HepG2 (cell line): ENCODE results near the gene PLB1. TPM values are rescaled to one million over a fixed set of nuclear protein-coding genes. Genes with fewer than 3 reads are reported as not detected.

Experiments used
- ATAC-seq: fragments of 200-7000 bp; cut with Tn5 transposase; 3 replicates; pipeline ENCODE4 v1.9.1; 2020; ENCODE audit warnings: mild to moderate bottlenecking, moderate library complexity
- BruUV-seq: library from RNA; stranded (reverse); fragments of 400-500 nt; replicated peaks from 2 replicates; lab custom pipeline; 2021; lab: Mats Ljungman, UMichigan
- CTCF ChIA-PET: fragments of 300-600 bp; formaldehyde crosslinking; extraction: SDS; loops from one replicate; lab custom pipeline; 2021; ENCODE audit warnings: low total read pairs, inconsistent platforms, low intra/inter-chr PET ratio; lab: Yijun Ruan, JAX
- POLR2A ChIA-PET: fragments of 350-600 bp; sonication (Branson Sonifier 250); formaldehyde crosslinking; loops from one replicate; lab custom pipeline; 2020; ENCODE audit warnings: antibody characterized with exemption, inconsistent platforms; lab: Yijun Ruan, JAX
- DNase-seq: peaks from one replicate; pipeline ENCODE4 v3.0.0-alpha.2; 2015; ENCODE audit warnings: low spot score
- FAIRE-seq: peaks from 3 replicates; lab custom pipeline; 2011; peaks lifted over from hg19 to GRCh38; lab: Jason Lieb, UNC
- H2AFZ ChIP-seq: one replicate; pipeline ENCODE4 v1.6.1; 2011; ENCODE audit warnings: low read length, inconsistent platforms
- H3K27ac ChIP-seq: fragments of 300-600 bp; 3 replicates; pipeline ENCODE4 v1.8.0; 2011; ENCODE audit warnings: mixed run types, mild to moderate bottlenecking, mixed read lengths, low read length, inconsistent platforms; ENCODE audit not compliant: insufficient read depth; ENCODE audit errors: extremely low read length
- H3K27me3 ChIP-seq, 2 experiments: fragments of 200-600 bp in 1 of 2; 2 replicates in 1 of 2; 3 replicates in 1 of 2; pipeline versions ENCODE4 v1.6.0 to v1.8.0; 2011; ENCODE audit warnings: low read length in 2 of 2, mild to moderate bottlenecking in 2 of 2, moderate library complexity in 2 of 2, inconsistent platforms in 1 of 2; ENCODE audit not compliant: insufficient read depth in 2 of 2, control insufficient read depth in 1 of 2
- H3K36me3 ChIP-seq, 2 experiments: fragments of 200-600 bp in 1 of 2; replicated peaks in 1 of 2; 2 replicates in 1 of 2; 3 replicates in 1 of 2; pipeline versions ENCODE4 v1.5.1 to v1.8.0; 2011; ENCODE audit warnings: low read length in 2 of 2, inconsistent platforms in 1 of 2; ENCODE audit not compliant: insufficient read depth in 2 of 2, control insufficient read depth in 1 of 2
- H3K4me1 ChIP-seq: 2 replicates; pipeline ENCODE4 v1.5.1; 2012; ENCODE audit warnings: low read length, inconsistent platforms; ENCODE audit not compliant: insufficient read depth
- H3K4me2 ChIP-seq: 2 replicates; pipeline ENCODE4 v1.6.0; 2011; ENCODE audit warnings: low read depth, low read length, inconsistent platforms
- H3K4me3 ChIP-seq, 3 experiments: fragments of 200-600 bp in 1 of 3; sonication (generic), shearing (Covaris generic) in 1 of 3; replicated peaks in 1 of 3; 2 replicates each; pipeline ENCODE4 v1.5.1; 2011 to 2016; ENCODE audit warnings: low read length in 3 of 3, inconsistent platforms in 2 of 3, low read depth in 2 of 3, mild to moderate bottlenecking in 2 of 3, control low read depth in 1 of 3, mixed read lengths in 1 of 3; ENCODE audit not compliant: insufficient read depth in 1 of 3
- H3K79me2 ChIP-seq: one replicate; pipeline ENCODE4 v1.6.1; 2011; ENCODE audit warnings: low read length, inconsistent platforms; ENCODE audit not compliant: insufficient read depth
- H3K9ac ChIP-seq: 2 replicates; pipeline ENCODE4 v1.6.0; 2011; ENCODE audit warnings: mild to moderate bottlenecking, low read depth, low read length, inconsistent platforms; ENCODE audit not compliant: insufficient read depth
- H3K9me3 ChIP-seq: 2 replicates; pipeline ENCODE4 v1.5.1; 2012; ENCODE audit warnings: mild to moderate bottlenecking, low read length
- H4K20me1 ChIP-seq: 2 replicates; pipeline ENCODE4 v1.6.0; 2011; ENCODE audit warnings: inconsistent platforms, mild to moderate bottlenecking, low read length, moderate library complexity; ENCODE audit not compliant: insufficient read depth
- TFDP1 ChIP-seq: IDR thresholded peaks from 2 replicates; pipeline ENCODE4 v1.6.1; 2016; ENCODE audit warnings: missing compliant biosample characterization, missing genetic modification reagents, borderline replicate concordance
- ZNF33B ChIP-seq: sonication (generic); formaldehyde crosslinking; IDR thresholded peaks from 2 replicates; pipeline ENCODE4 v1.5.1; 2020; ENCODE audit warnings: mild to moderate bottlenecking, missing genetic modification reagents
- ZNF530 ChIP-seq: sonication (generic); formaldehyde crosslinking; IDR thresholded peaks from 2 replicates; pipeline ENCODE4 v1.5.0; 2020; ENCODE audit warnings: low read depth, mild to moderate bottlenecking, missing genetic modification reagents
- ZNF589 ChIP-seq: sonication (generic); formaldehyde crosslinking; conservative IDR thresholded peaks from 2 replicates; pipeline ENCODE4 v1.8.0; 2022; ENCODE audit warnings: mild to moderate bottlenecking, moderate library complexity, missing genetic modification reagents
- WGBS: methylation state at CpG from one replicate; pipeline ENCODE4 v1.1.6; 2017; ENCODE audit warnings: low lambda C conversion rate; 5-methylcytosine and 5-hydroxymethylcytosine counted together
- in situ Hi-C: cut with HindIII; loops from 2 replicates; pipeline ENCODE4 v1.10.0; 2017; ENCODE audit warnings: low pct_unique_long_range_greater_than_20kb; ENCODE audit not compliant: extremely low pct_ligation_motif_present
- intact Hi-C: fragments of 100-400 bp; cut with micrococcal nuclease; formaldehyde crosslinking; loops from one replicate; pipeline ENCODE4 v1.10.0; 2022; ENCODE audit not compliant: unreplicated experiment
- polyA plus RNA-seq, 8 experiments: library from polyadenylated mRNA; depleted of rRNA in 3 of 8; stranded (reverse) in 7 of 8; unstranded in 1 of 8; fragments of >200 nt; fragmentation: Illumina TruSeq in 4 of 8; extraction: Trizol in 4 of 8; gene quantifications; 2 replicates each; pipeline versions ENCODE4 v1.2.1 to v1.2.3, GENCODE V29; 2011 to 2016; ENCODE audit warnings: low read depth in 4 of 8, missing spikeins in 1 of 8, mixed read lengths in 1 of 8; ENCODE audit not compliant: insufficient read depth in 1 of 8
- total RNA-seq, 5 experiments: library from RNA; depleted of rRNA; stranded (reverse); fragments of >200 nt; fragmentation: Illumina TruSeq; extraction: Trizol; gene quantifications; 2 replicates each; pipeline ENCODE4 v1.2.3, GENCODE V29; 2016; ENCODE audit warnings: low read depth in 1 of 5
- TF ChIP-seq, protein P1 (sequence below): sonication (generic); formaldehyde crosslinking; conservative IDR thresholded peaks from 2 replicates; pipeline ENCODE4 v1.8.1; 2023; ENCODE audit warnings: missing genetic modification reagents
- TF ChIP-seq, protein P2 (sequence below): IDR thresholded peaks from 2 replicates; pipeline ENCODE4 v1.4.0; 2020; ENCODE audit warnings: mild to moderate bottlenecking, missing genetic modification reagents

The PLB1 gene
- total and polyA plus RNA-seq, 2 of the 13 experiments (the other 11 are each of a cell fraction or from before 2014, with no cell fraction given): 0.20 to 1.8 TPM

- no peak for TF ChIP-seq ZNF33B
- no peak for TF ChIP-seq TFDP1 (CRISPR knock-in tag)
- H3K27me3 ChIP-seq: no peaks in the 10 kb centered on the region; a peak in 1 of 5 replicates
- H3K9me3 ChIP-seq: no peaks in the 10 kb centered on the region
- no peak overlapping the region for H3K9ac ChIP-seq
- peaks cover 11% of the 10 kb centered on the region for H3K4me1 ChIP-seq
- DNase-seq: no peak
- ATAC-seq: no peak
- H3K4me2 ChIP-seq: no peak overlapping the region
- no peak overlapping the region for H3K27ac ChIP-seq
- ChIA-PET POLR2A (no interaction called here), CTCF (no interaction called here)
- no peaks in the 10 kb centered on the region; the same call in 1 of the 2 replicates for H4K20me1 ChIP-seq
- no peak overlapping the region for H2AFZ ChIP-seq
- BruUV-seq: no TSS peak
- no peaks in the 10 kb centered on the region for H3K36me3 ChIP-seq
- WGBS: 30% methylated on average over 5 of the region's 5 CpGs
- intact Hi-C loops (no loop called here), in situ Hi-C loops (no loop called here)
- no peaks in the 10 kb centered on the region for H3K79me2 ChIP-seq
- no peak for FAIRE-seq
- no peak overlapping the region for H3K4me3 ChIP-seq
These were observed 180.4 kb downstream of the PLB1 start for GRCh38 chr2:28676152-28676835.

DNA sequence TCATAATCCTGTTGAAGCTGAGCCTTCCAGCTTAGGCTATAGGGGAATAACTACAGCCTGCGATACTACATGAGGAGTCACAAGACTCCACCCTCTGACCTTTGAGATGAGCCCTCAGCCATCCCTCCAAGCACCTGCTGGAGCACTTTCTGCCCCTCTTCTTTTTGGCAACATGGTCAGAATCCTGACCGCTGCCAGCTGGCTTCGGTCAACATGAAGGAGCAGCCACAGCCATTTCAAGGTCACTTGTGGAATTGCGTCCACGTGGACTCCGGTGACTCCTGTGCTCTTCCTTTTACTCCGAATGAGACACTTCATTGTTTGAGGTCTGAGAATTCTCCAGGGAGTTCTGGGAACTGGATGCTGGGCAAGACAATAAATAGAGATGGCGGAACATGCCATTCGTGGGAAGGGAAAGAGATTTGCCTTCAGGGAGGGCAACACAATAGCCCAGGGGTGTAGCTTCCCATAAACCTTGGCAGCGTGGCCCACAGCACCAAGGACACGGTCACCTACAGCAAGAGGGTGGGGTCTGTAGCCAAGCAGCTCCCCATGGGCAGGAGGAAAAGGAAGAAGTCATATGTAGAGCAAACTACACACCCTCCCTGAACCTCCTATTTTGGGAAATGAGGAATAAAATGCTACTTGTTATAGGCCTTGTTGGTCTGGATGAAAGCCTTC, 182.5 kb downstream of the PLB1 start:
- H3K36me3 ChIP-seq: no peaks in the 10 kb centered on the region
- in situ Hi-C loops (no loop called here), intact Hi-C loops (no loop called here)
- peaks cover 0 to 11% of the 10 kb centered on the region in 2 experiments; a peak in 1 of 5 replicates for H3K27me3 ChIP-seq
- FAIRE-seq: no peak
- no TSS peak for BruUV-seq
- peaks cover 13% of the 10 kb centered on the region for H3K4me1 ChIP-seq
- no peak overlapping the region for H3K27ac ChIP-seq
- no peak overlapping the region for H3K4me2 ChIP-seq
- DNase-seq: no peak
- no peaks in the 10 kb centered on the region; the same call in 1 of the 2 replicates for H4K20me1 ChIP-seq
- no peaks in the 10 kb centered on the region for H3K79me2 ChIP-seq
- ChIA-PET POLR2A (no interaction called here), CTCF (no interaction called here)
- no peak overlapping the region for H3K4me3 ChIP-seq
- no peaks in the 10 kb centered on the region for H3K9me3 ChIP-seq
- no peak overlapping the region for H2AFZ ChIP-seq
- no peak overlapping the region for H3K9ac ChIP-seq
- 38% methylated on average over 11 of the region's 11 CpGs for whole genome bisulfite sequencing
- ATAC-seq: no peak
- TF ChIP-seq, protein P1, sequence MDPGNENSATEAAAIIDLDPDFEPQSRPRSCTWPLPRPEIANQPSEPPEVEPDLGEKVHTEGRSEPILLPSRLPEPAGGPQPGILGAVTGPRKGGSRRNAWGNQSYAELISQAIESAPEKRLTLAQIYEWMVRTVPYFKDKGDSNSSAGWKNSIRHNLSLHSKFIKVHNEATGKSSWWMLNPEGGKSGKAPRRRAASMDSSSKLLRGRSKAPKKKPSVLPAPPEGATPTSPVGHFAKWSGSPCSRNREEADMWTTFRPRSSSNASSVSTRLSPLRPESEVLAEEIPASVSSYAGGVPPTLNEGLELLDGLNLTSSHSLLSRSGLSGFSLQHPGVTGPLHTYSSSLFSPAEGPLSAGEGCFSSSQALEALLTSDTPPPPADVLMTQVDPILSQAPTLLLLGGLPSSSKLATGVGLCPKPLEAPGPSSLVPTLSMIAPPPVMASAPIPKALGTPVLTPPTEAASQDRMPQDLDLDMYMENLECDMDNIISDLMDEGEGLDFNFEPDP: 0 out of 2 replicates have a peak, but pooled peaks have one; percentile 55
- TF ChIP-seq ZNF530 (CRISPR knock-in tag): no peak
- TF ChIP-seq, protein P2, sequence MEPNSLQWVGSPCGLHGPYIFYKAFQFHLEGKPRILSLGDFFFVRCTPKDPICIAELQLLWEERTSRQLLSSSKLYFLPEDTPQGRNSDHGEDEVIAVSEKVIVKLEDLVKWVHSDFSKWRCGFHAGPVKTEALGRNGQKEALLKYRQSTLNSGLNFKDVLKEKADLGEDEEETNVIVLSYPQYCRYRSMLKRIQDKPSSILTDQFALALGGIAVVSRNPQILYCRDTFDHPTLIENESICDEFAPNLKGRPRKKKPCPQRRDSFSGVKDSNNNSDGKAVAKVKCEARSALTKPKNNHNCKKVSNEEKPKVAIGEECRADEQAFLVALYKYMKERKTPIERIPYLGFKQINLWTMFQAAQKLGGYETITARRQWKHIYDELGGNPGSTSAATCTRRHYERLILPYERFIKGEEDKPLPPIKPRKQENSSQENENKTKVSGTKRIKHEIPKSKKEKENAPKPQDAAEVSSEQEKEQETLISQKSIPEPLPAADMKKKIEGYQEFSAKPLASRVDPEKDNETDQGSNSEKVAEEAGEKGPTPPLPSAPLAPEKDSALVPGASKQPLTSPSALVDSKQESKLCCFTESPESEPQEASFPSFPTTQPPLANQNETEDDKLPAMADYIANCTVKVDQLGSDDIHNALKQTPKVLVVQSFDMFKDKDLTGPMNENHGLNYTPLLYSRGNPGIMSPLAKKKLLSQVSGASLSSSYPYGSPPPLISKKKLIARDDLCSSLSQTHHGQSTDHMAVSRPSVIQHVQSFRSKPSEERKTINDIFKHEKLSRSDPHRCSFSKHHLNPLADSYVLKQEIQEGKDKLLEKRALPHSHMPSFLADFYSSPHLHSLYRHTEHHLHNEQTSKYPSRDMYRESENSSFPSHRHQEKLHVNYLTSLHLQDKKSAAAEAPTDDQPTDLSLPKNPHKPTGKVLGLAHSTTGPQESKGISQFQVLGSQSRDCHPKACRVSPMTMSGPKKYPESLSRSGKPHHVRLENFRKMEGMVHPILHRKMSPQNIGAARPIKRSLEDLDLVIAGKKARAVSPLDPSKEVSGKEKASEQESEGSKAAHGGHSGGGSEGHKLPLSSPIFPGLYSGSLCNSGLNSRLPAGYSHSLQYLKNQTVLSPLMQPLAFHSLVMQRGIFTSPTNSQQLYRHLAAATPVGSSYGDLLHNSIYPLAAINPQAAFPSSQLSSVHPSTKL (CRISPR knock-in tag): 0 out of 2 replicates have a peak, but pooled peaks have one; percentile 36
- TF ChIP-seq ZNF589 (CRISPR knock-in tag): no peak
